Endometrium (tissue), 2 donors: ENCODE data around the gene SRCAP.

Experiments used
- FAIRE-seq: peaks from 2 replicates; lab custom pipeline; 2012; peaks lifted over from hg19 to GRCh38; lab: Jason Lieb, UNC
- donor health status: control.
- donor health status: control.

SRCAP gene

GRCh38 chr16:30777591-30778297, 78.8 kb downstream of the SRCAP start:
- no peak for FAIRE-seq

GRCh38 chr16:30778549-30779244, 79.7 kb downstream of the SRCAP start:
- no peak for FAIRE-seq

DNA sequence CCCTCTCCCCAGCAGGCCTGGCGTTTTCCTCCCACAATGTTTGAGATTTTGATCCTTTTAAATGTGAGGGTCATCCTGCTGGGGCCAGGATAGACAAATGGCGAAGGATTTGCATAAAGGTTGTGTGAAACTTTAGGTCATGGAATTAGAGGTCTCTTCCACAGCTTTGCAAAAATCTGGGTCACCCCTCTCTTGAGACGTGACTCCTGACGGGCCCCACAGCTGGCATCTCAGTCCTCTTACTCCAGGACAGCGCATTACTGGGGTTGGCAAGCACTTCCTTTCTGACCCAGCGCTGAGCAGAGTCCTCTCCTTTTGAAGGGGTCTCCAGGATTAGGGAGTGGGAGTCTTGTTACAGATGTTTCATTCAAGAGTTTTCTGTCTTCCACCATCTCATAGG, 80.6 kb downstream of the SRCAP start:
- no peak for FAIRE-seq

DNA sequence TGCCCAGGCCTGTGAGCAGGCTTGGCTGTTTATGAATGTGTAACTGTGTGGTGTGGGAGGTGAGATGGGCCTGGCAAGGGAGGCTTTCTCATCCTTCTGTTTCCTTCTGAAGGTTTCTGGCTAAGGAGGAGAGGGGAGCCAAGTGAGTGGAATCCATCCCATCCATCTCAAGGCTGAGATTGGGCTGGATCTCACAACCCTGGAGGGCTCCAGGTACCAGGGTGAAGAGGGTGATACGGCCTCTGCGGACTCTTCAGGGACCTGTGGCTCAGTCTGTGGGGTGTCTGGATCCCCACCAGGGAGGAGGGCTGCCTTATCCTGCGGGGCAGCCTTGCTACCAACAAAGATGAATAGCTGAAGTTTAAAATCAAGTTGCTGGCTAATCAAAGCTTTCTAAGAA, 81.0 kb downstream of the SRCAP start:
- no peak for FAIRE-seq

DNA sequence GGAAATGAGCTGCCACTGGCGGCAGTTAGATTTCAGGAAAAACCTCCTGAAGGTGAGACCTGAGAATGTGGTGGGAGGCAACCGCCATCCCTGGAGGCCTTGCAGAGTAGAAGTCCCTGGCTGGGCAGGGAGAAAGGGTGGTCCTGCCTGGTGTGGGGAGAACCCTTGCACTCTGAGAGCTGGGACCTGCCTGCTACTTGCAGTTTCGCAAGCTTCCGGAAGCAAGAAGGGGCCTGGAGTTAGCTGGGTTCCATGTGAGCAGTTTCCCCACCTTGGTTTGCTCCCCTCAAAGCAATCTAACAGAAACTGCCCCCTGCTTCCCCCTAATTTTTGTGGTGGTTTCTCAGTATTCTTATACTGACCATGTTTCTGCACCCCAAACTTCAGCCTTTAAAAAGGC, 81.6 kb downstream of the SRCAP start:
- no peak for FAIRE-seq

DNA sequence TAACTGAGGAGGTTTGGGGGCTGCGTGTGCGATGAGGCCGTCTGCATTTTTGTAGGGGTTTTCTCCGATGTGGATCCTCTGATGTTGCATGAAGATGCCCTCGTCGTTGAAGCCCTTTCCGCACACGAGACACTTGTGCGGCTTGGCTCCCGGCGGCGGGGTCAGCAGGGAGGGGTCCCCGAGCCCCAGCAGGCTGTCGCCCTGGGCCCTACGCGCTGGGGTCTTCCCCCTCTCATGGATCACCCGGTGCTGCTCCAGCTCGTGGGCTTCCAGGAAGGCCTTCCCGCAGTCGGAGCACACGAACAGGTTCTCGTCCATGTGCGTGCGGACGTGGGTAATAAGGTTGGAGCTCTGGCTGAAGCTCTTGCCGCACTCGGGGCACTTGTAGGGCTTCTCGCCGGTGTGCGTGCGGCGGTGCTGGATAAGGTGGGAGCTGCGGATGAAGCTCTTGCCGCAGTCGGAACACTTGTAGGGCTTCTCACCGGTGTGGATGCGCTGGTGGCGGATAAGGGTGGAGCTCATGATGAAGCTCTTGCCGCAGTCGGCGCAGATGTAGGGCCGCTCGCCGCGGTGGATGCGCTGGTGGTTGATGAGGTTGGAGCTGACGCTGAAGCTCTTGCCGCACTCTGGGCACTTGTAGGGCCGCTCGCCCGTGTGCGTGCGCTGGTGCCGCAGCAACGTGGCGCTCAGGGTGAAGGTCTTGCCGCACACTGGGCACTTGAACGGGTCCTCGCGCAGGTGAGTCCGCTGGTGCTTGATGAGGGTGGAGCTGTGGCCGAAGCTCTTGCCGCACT, 83.7 kb downstream of the SRCAP start:
- FAIRE-seq: no peak

GRCh38 chr16:30783280-30784109, 84.5 kb downstream of the SRCAP start:
- no peak for FAIRE-seq

DNA sequence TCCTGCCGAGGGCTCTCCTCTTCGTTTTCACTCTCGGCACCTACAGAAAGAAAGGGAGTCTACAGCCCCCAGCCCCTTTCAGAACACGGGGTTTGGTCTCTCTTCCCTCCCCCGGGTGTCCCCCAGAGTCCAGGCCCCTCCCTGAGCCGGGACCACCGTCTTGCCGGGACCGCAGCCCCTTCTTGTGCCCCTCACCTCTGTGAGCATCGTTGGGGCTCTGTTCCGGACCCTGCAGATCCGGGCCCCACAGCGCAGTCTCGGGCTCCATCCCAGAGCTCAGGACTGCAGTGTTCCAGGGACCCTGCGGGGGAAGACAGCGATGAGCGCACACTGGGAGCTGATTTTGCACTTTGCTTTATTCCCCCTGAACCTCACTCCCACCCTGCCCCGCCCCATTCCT, 85.2 kb downstream of the SRCAP start:
- no peak for FAIRE-seq

DNA sequence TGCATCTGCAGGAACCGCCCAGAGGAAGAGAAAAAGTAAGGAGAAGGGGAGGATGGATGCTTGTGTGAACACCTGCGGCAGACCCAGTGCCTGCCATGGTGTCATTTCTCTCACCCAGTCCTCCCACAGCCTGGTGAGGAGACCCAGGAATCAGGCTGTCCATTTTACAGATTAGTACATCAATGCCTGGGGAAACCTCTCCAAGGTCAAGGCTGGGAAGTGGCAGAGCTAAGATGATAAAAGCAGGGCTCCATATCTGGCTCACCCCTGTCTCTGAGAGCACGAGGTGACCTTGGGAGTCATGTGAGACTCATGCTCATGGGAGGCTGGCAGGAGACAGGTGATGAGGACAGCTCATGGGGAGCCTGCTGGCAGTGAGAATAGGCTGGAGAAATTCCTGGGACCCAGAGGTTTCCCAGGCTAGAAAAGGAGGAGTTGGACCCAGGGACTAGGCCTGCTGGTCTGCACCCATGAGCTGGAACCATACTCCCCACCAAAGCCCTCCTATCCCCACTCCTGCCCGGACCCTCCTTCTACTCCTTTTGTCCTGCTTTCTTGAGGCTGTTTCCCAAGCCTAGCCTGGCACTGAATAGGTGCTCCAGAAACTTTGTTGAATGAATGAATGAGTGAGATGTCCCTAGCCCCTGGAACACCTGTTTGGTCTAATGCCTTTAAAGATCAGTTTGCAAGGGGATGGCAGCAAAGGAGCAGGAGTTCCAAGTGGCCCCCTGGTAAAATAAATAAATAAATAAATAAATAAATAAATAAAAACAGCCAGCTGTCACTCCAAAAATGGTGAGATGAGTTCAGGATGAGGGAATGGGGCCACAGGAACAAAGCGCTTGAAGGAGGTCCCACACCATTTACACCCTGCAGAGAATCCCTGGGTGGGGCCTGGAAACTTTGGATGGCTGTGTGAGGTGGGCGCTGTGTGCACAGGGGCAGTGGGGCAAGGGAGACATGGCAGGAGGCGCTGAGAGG, 86.4 kb downstream of the SRCAP start:
- FAIRE-seq: no peak

DNA sequence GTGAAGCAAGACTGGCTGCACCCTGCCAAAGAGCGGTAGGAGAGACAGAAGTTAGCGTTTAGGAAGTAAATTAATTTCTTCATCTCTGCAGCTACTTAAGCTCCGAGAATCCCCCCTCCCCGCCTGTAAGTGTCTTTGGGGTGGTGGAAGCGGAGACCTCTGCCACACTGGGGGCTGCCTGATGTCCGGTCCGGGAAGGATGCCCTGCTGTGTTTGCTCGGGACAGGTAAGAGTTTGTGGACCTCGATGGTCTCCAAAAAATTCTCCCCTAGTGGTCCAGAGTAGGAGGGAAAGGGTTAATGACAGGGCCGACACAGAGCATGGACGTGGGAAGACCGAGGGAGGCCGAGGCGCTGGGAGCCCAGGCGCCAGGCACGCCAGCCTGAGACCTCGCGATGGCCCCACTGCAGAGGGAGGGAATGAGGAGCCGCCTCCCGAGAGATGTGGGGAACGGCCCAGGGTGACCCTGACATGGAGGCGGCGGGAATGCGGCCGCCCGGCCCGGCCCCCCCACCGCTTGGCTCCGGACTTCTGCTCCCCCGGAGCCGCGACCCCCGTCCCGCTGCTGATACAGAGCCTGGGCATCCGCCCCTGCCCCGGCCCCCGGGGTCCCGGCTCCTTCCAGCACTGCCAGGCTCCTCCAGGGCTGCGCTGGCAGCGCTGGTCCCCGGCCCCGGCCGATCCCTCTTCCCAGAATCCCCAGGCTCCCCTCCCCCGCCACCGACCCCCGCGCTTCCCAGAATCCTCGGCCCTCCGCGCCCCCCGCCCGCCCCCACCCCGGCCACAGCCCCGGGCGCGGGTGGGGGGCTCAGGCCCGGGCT, 87.4 kb downstream of the SRCAP start:
- FAIRE-seq: no peak

GRCh38 chr16:30786936-30787612, 88.1 kb downstream of the SRCAP start, which contains the start of gene ZNF629:
ZNF629 (minus strand) TSS chr16:30787205; CDS start chr16:30784482, 2,723 bp downstream.
- no peak for FAIRE-seq

- FAIRE-seq: no peak
Observed at GRCh38 chr16:30787613-30788378, 88.8 kb downstream of the SRCAP start.
